Measurements from ENCODE around the gene LAPTM4A.
A peak's percentile ranks its signal among the peaks of the same experiment; 100 is the strongest.

The LAPTM4A gene

GRCh38 chr2:19991895-19992294 is 59.5 kb downstream of the LAPTM4A start:
- DNase-seq (ENCODE audit: low read depth) = no peak
- H3K4me3 ChIP-seq (ENCODE audit: low read depth, low read length) = no peak overlapping the region
- TF ChIP-seq CTCF (IDR thresholded peaks at IDR 0.05; ENCODE audit: insufficient read depth, low read depth, low read length, missing control alignments) = no peak

- TF ChIP-seq CTCF (IDR thresholded peaks at IDR 0.05; ENCODE audit: insufficient read depth, low read depth, low read length, missing control alignments) = no peak
- DNase-seq (ENCODE audit: low read depth) = no peak
- H3K4me3 ChIP-seq (ENCODE audit: low read depth, low read length) = peak overlapping the region; percentile 94
Observed at GRCh38 chr2:19990416-19990728, 61.1 kb downstream of the LAPTM4A start.

- H3K4me3 ChIP-seq (ENCODE audit: low read depth, low read length) = peak within 1 kb of the TSS; percentile 94
- no peak for TF ChIP-seq CTCF (IDR thresholded peaks at IDR 0.05; ENCODE audit: insufficient read depth, low read depth, low read length, missing control alignments)
- DNase-seq (ENCODE audit: low read depth) = peak; percentile 92
Observed at GRCh38 chr2:19989667-19990415, 61.6 kb downstream of the LAPTM4A start, which contains the start of gene WDR35. TSS of gene WDR35 (minus strand) at chr2:19990105. CDS start at chr2:19990015, 90 bp downstream.

- no peak for DNase-seq (ENCODE audit: low read depth)
- TF ChIP-seq CTCF (IDR thresholded peaks at IDR 0.05; ENCODE audit: insufficient read depth, low read depth, low read length, missing control alignments) = no peak
- peak overlapping the region; percentile 94 for H3K4me3 ChIP-seq (ENCODE audit: low read depth, low read length)
Observed at GRCh38 chr2:19989342-19989666, 62.1 kb downstream of the LAPTM4A start.

- no peak for TF ChIP-seq CTCF (IDR thresholded peaks at IDR 0.05; ENCODE audit: insufficient read depth, low read depth, low read length, missing control alignments)
- H3K4me3 ChIP-seq (ENCODE audit: low read depth, low read length) = peak overlapping the region; percentile 94
- DNase-seq (ENCODE audit: low read depth) = no peak
Observed at GRCh38 chr2:19988600-19988999, 62.8 kb downstream of the LAPTM4A start.

GRCh38 chr2:19987936-19988335 is 63.5 kb downstream of the LAPTM4A start:
- H3K4me3 ChIP-seq (ENCODE audit: low read depth, low read length) = no peak overlapping the region
- DNase-seq (ENCODE audit: low read depth) = peak; percentile 69
- no peak for TF ChIP-seq CTCF (IDR thresholded peaks at IDR 0.05; ENCODE audit: insufficient read depth, low read depth, low read length, missing control alignments)

Measured in GM12865 (cell line).